Right kidney (tissue), 1 donor: ENCODE results near the gene SLC47A2.

ENCODE experiments used
- DNase-seq: peaks from one replicate; pipeline ENCODE4 v3.0.0-alpha.2; 2016

The SLC47A2 gene

GRCh38 chr17:19747829-19748806 is 31.7 kb upstream of the SLC47A2 start, which contains the start of gene ALDH3A1:
ALDH3A1 (minus strand) TSS chr17:19748298; CDS start chr17:19745129, 3,169 bp downstream.
- peak; percentile 52 for DNase-seq

GRCh38 chr17:19747159-19747719 is 30.9 kb upstream of the SLC47A2 start:
- no peak for DNase-seq

GRCh38 chr17:19746517-19746916 is 30.1 kb upstream of the SLC47A2 start:
- no peak for DNase-seq

DNA sequence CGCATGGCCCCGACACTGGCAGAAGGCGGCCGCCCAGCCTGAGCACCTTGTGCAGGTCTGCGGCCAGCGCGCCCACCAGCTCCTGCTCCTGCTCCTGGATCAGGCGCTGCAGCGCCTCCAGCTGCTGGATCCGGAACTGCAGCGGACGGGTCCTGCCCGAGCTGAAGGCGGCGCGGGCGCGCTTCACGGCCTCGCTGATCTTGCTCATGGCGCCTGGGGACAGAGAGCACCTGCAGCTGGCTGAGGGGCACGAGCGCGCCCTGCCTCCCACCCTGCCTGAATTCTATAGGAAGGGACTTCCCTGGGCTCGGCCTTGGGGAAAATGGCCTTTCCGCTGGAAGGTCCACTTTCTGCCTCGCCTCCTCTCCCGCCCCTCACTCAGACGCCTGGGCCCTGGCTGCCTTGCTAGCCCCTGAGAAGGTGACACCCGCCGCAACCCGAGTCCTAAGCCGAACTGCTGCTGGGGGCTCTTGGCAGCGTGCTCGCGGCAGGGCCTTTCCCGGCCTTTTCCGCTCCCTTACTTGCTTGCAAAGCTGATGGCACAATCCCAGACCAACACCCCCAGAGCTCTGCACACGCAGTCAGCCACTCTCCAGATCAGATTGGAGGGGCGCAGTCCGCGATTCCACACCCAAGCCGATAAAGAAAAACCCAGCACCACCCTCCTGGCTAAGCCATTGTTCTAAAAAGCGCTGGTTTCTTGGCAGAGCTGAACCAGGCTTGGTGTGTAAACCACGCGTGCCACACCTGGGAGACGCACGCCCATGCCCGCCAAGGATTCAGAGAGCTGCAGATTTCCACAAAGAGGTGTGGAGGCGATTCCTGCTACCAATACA is 28.8 kb upstream of the SLC47A2 start:
- peak; percentile 91 for DNase-seq

DNA sequence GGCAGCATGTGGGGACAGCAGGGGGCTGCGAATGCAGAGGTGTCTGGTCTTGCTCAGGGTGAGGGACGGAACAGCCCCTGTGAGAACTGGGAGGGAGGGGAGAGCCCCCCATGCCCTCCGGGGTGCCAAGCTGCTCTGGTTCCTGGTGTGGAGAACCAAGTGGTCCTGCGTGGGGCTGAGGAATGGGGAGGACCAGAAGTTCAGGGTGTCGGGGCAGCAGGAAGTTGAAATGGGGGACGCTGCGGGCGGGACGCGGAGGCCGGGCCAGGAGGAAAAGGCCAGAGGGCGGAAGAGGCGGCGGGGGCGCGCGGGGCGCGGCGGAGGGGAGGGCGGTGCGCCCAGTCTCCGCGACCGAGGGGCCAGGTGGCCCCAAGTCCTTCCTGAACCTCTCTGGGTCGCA is 28.1 kb upstream of the SLC47A2 start:
- DNase-seq, result peak; percentile 40

- DNase-seq, result no peak
Observed at GRCh38 chr17:19743101-19744100, 27.0 kb upstream of the SLC47A2 start.

DNA sequence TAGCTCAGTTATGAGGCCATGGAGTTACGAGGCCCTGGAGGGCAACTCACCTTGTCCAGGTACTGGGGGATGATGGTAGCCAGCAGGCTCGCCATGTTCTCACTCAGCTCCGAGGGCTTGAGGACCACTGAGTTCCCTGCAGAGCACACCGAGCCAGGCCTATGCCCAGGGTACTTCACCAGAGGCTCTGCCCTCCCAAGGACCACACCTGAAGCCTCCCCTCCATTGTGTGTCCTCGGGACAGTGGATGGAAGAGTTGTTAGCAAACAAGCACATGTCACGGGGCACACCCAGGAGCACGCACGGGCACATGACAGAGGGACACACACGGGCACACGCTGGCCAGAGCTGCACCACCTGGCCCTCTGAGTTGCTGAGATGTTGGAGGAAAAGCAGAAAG is 26.1 kb upstream of the SLC47A2 start:
- no peak for DNase-seq

DNA sequence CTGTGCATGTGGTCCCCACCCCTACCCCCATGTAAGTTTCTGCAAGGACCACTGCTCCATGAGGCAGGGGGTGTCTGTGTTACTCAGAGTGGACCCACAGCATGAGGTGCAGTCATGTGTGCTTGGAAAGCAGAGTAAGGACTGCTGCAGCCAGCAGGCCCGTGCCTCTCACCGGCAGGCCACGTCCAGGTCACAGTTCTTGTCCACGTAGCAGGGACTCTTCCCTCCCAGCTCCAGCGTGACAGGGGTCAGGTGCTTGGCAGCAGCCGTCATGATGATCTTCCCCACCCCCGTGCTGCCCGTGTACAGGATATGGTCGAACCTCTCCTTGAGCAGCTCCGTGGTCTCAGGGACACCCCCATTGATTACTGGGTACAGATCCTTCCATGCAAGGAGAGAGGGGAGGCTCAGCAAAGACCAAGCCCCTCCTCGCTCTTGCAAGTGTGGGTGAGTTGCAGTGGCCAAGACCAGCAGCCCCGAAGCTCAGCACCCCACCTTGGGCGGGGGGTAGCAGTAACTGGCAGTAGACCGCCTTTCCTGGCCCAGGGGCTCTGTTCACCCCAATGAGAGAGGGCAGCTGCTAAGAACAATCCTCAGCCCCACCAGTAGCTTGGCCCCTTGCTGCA is 25.6 kb upstream of the SLC47A2 start:
- DNase-seq, result no peak

- no peak for DNase-seq
Observed at GRCh38 chr17:19740933-19741332, 24.5 kb upstream of the SLC47A2 start.

GRCh38 chr17:19739241-19740201 is 23.1 kb upstream of the SLC47A2 start:
- DNase-seq, result no peak

DNA sequence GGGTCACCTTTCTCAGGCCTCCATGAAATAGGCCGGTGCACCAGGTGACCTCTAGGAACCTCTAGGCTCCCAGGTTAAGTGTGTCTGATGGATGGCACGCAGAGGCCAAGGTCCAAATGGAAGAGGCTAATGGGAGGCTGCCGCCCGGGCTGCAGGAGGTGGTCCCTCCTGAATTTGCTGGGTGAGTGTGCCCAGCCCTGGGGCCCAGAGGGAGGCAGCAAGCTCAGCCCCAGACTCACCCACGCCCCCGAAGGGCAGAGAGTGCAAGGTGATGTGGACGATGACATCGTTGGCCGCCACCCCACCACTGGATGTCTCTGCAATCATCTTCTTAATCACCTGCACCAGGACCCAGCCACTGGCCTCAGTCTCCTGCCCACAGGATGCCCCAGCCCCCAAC is 22.4 kb upstream of the SLC47A2 start:
- DNase-seq, result no peak

DNA sequence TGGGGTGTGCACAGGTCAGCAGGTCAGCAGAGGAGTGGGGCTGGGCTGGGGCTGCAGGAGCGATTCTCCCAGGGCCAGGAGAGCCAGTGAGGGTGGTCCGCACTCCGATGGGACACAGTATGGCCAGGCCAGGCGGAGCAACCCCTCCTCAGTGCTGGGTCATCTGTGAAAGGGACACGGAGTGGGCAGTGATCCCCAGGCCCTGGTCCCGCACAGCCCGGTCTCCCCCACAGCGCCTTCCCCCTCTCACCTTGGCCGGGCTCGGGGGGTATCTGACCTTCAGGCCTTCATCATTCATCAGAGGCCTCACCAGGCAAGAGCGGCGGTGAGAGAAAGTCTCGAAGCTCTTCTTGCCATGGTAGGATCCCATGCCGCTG is 21.7 kb upstream of the SLC47A2 start:
- no peak for DNase-seq

GRCh38 chr17:19737305-19738072 is 21.1 kb upstream of the SLC47A2 start:
- DNase-seq, result no peak

DNA sequence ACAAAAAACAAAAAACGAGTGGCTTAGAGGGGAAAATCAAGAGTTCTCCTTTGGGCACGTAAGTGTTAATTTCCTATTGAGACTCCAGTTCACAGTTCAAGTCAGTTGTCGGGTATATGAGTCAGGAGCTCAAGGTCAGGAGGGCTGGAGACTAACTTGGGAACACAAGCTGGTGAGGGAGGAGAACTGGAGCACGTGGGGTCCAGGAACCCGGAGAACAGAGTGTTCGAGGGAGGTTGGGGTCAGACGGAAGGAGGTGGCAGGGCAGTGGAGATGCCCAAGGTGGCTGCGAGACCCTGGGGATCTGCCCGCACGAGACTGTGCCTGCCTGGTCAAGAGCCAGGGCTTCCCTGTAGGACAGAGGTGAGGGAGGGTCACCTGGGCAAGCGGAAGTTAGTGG is 19.7 kb upstream of the SLC47A2 start:
- DNase-seq, result no peak

DNA sequence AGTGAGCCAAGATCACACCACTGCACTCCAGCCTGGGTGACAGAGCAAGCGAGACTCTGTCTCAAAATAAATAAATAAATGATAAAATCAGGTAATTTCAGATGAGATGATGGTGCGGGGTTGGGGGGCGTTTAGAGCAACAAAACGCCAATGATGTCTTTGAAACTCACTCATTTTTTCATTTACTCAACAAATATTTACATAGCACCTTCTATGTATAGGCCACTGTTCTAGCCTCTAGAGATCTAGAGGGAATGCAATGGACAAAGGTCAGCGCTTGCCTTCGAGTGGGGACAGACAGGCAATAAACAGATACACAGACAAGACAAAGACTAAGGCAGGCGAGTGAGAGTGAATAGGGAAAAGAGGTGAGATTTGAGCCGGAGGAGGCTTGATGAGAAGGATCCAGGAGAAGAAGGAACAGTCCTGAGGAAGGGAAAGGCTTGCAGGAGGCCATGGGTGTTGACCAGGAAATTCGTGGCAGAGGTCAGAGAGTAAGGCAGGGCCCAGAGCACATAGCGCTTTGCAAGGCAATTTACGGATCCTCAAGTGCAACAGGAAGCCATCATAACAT is 17.7 kb upstream of the SLC47A2 start:
- DNase-seq, result no peak

GRCh38 chr17:19731626-19732025 is 15.2 kb upstream of the SLC47A2 start:
- DNase-seq, result no peak

DNA sequence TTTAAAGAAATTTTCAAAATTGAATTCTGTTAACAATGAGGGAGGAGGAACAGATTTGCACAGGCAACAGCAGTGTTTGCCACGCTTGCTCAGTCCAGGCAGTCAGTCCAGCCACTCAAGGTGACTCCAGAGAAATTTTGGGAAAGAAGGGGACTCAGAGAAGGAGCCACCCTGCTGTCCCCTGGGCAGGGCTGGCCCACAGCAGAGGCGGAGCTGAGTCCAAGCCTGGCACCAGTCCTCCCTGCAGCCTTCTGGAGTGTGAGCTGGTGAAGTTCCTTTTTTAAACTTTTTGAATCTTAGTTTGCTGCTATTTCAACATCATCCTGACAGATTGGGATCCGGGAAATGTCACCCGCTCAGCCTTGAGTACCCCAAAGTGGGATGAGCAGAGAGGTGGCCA is 14.5 kb upstream of the SLC47A2 start:
- DNase-seq, result no peak

- no peak for DNase-seq
Observed at GRCh38 chr17:19729900-19730299, 13.5 kb upstream of the SLC47A2 start.

DNA sequence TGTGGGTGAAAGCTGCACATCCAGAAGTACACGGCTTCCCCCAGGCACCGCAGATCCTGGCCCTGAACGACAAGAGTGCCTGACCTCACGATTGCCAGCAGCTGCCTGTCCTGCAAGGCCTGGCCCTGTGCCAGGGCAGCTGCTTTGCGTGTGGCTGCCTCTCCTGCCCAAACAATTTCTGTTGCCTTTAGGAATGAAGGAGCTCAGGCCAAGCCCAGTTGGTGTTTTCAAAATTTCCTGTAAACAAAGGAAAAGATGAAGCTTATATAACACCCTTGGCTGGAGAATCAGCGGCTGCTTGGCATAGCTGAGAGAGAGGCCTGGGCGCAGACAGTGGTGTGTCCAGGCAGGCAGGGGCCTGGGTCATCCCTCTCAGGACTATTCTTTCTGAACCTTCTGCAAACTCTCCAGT is 11.7 kb upstream of the SLC47A2 start:
- DNase-seq, result peak; percentile 56
